Fibroblast of pulmonary artery (primary cell): ENCODE measurements around the gene ZRANB1.

Experiments used
- DNase-seq: peaks from one replicate; pipeline ENCODE4 v3.0.0-alpha.2; 2010; ENCODE audit warnings: low read depth
- H3K4me3 ChIP-seq: replicated peaks from 2 replicates; pipeline ENCODE4 v1.5.1; 2011; ENCODE audit warnings: low read depth, mild to moderate bottlenecking, control low read depth, low read length, moderate library complexity
- CTCF ChIP-seq: IDR thresholded peaks from 2 replicates; pipeline ENCODE4 v1.5.1; 2011; ENCODE audit warnings: mild to moderate bottlenecking, control low read depth, low read length, inconsistent platforms; ENCODE audit errors: missing control alignments

Gene ZRANB1

GRCh38 chr10:125035588-125036295 is 93.8 kb downstream of the ZRANB1 start:
- DNase-seq = no peak
- TF ChIP-seq CTCF = no peak
- H3K4me3 ChIP-seq = peak overlapping the region; percentile 24

GRCh38 chr10:125037145-125037877 is 95.4 kb downstream of the ZRANB1 start:
- DNase-seq = peak; percentile 81
- no peak for TF ChIP-seq CTCF
- H3K4me3 ChIP-seq = no peak overlapping the region
